Neural cell (in vitro differentiated cells): ENCODE results near the gene MALL.
"Not testable (repeated sequence)": the region's sequence is repeated elsewhere in the genome, so short reads cannot be mapped to it uniquely, and the experiment has no call there.

Experiments used
- EP300 ChIP-seq: fragments of 450-650 bp; conservative IDR thresholded peaks from 2 replicates; pipeline ENCODE4 v1.6.1; 2014; ENCODE audit warnings: antibody characterized with exemption, mild to moderate bottlenecking, moderate library complexity; ENCODE audit not compliant: poor library complexity, severe bottlenecking
- EZH2 ChIP-seq: fragments of 200-600, 300-800 bp; shearing (Covaris generic), sonication (generic); IDR thresholded peaks from 2 replicates; pipeline ENCODE4 v1.6.1; 2014; ENCODE audit warnings: antibody characterized with exemption, low read length, borderline replicate concordance, mild to moderate bottlenecking; ENCODE audit not compliant: insufficient read depth, poor library complexity, severe bottlenecking
- MXI1 ChIP-seq: fragments of 450-650 bp; conservative IDR thresholded peaks from 2 replicates; pipeline ENCODE4 v1.6.1; 2014; ENCODE audit warnings: antibody characterized with exemption, mild to moderate bottlenecking; ENCODE audit not compliant: poor library complexity, severe bottlenecking
- POLR2AphosphoS5 ChIP-seq: IDR thresholded peaks from 2 replicates; pipeline ENCODE4 v1.6.1; 2012
- RAD21 ChIP-seq: fragments of 450-650 bp; conservative IDR thresholded peaks from 2 replicates; pipeline ENCODE4 v1.6.1; 2014; ENCODE audit warnings: antibody characterized with exemption, mild to moderate bottlenecking, moderate library complexity
- SMC3 ChIP-seq: fragments of 450-650 bp; conservative IDR thresholded peaks from 2 replicates; pipeline ENCODE4 v1.6.1; 2014; ENCODE audit warnings: antibody characterized with exemption, mild to moderate bottlenecking, moderate library complexity; ENCODE audit not compliant: poor library complexity
- TAF1 ChIP-seq: IDR thresholded peaks from 2 replicates; pipeline ENCODE4 v1.6.1; 2012; ENCODE audit warnings: low read depth
- TF ChIP-seq, protein P1 (sequence below): fragments of 450-650 bp; IDR thresholded peaks from 2 replicates; pipeline ENCODE4 v1.5.1; 2014; ENCODE audit warnings: antibody characterized with exemption, mild to moderate bottlenecking, moderate library complexity; ENCODE audit not compliant: poor library complexity, severe bottlenecking
- TF ChIP-seq, protein P2 (sequence below): IDR thresholded peaks from 2 replicates; pipeline ENCODE4 v1.6.1; 2012; ENCODE audit warnings: borderline replicate concordance

DNA sequence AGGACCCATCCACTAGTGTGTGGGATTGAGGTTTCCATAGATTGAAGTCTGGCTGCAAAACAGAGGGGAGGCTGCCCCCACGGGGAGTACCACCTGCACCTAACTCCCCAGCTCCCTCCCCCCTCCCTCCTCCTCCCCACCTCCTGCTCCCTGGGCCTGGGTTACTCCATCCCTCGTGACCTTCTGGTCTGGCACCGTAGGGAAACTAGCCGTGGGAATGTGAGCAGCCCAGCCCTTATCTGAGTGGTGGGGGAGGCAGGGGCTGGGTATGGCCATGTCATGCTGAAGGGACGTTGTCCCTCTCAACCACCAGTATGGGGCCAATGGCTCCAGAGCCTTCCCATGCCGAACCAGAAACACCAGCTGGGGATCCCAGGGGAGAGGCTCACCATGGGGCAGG is 80.2 kb downstream of the MALL start:
- TF ChIP-seq EP300, EZH2, POLR2AphosphoS5, RAD21, SMC3, MXI1, TAF1: not testable (repeated sequence)
- TF ChIP-seq, protein P1, sequence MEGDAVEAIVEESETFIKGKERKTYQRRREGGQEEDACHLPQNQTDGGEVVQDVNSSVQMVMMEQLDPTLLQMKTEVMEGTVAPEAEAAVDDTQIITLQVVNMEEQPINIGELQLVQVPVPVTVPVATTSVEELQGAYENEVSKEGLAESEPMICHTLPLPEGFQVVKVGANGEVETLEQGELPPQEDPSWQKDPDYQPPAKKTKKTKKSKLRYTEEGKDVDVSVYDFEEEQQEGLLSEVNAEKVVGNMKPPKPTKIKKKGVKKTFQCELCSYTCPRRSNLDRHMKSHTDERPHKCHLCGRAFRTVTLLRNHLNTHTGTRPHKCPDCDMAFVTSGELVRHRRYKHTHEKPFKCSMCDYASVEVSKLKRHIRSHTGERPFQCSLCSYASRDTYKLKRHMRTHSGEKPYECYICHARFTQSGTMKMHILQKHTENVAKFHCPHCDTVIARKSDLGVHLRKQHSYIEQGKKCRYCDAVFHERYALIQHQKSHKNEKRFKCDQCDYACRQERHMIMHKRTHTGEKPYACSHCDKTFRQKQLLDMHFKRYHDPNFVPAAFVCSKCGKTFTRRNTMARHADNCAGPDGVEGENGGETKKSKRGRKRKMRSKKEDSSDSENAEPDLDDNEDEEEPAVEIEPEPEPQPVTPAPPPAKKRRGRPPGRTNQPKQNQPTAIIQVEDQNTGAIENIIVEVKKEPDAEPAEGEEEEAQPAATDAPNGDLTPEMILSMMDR, result not testable (repeated sequence)
- TF ChIP-seq, protein P2, sequence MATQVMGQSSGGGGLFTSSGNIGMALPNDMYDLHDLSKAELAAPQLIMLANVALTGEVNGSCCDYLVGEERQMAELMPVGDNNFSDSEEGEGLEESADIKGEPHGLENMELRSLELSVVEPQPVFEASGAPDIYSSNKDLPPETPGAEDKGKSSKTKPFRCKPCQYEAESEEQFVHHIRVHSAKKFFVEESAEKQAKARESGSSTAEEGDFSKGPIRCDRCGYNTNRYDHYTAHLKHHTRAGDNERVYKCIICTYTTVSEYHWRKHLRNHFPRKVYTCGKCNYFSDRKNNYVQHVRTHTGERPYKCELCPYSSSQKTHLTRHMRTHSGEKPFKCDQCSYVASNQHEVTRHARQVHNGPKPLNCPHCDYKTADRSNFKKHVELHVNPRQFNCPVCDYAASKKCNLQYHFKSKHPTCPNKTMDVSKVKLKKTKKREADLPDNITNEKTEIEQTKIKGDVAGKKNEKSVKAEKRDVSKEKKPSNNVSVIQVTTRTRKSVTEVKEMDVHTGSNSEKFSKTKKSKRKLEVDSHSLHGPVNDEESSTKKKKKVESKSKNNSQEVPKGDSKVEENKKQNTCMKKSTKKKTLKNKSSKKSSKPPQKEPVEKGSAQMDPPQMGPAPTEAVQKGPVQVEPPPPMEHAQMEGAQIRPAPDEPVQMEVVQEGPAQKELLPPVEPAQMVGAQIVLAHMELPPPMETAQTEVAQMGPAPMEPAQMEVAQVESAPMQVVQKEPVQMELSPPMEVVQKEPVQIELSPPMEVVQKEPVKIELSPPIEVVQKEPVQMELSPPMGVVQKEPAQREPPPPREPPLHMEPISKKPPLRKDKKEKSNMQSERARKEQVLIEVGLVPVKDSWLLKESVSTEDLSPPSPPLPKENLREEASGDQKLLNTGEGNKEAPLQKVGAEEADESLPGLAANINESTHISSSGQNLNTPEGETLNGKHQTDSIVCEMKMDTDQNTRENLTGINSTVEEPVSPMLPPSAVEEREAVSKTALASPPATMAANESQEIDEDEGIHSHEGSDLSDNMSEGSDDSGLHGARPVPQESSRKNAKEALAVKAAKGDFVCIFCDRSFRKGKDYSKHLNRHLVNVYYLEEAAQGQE, result not testable (repeated sequence)
